GM18873 (cell line): ENCODE measurements around the gene NTRK2.

Experiments
- ATAC-seq: cut with Tn5 transposase; IDR thresholded peaks from one replicate; pipeline ENCODE4 v1.9.1; 2021; ENCODE audit warnings: mild to moderate bottlenecking, moderate library complexity, moderate number of reproducible peaks; ENCODE audit not compliant: unreplicated experiment, low FRiP score

Gene NTRK2

GRCh38 chr9:84924266-84924665 is 254.7 kb downstream of the NTRK2 start:
- ATAC-seq: no peak

DNA sequence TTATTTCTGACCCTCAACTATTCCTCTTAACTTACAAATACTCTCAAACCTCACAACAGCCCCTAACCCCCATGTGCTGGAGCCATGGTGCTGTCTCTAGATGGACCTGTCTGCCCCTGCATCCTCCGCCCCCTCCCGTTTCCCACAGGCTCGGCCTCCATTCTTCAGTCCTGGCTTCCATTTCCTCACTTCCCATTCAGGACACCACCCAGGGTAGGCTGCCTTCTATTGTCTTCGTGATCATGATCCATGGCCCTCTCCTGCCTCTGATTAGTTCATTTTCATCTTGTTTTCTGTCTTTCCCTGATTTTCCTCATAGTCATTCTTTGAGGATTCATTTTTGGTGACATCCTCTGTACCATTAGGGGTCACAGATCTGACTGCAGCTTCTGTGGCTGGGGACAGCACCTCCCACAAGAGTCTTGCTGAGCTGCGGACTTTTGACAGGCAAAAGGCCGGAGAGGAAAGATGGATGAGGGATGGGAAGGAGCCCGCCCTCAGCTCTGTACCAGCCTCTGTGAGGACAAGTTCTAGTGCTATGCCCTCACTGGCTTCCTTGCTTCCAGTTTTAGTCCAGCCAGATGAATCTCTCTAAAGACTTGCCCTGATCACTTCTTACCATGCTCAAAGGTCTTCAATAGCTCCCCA is 255.8 kb downstream of the NTRK2 start:
- ATAC-seq: no peak

GRCh38 chr9:84926793-84927192 is 257.3 kb downstream of the NTRK2 start:
- no peak for ATAC-seq

DNA sequence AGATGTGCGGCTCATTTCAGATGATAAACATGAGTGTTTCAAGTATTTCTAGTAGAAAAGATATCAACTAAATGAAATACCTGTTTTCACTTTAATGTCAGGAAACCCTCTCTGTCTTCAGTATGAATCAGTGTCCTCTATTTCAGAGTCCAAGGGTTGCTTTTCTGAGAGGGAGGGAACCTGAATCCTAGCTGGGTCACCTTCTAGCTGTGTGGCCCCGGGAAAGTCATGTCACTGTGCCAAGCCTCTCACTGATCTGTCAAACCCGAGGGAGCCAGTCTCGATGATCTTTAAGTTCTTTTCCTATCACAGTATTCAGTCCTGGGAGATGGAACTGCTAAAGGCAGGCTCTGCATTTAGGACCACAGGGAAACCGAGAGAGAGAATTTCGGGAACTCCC is 258.9 kb downstream of the NTRK2 start:
- no peak for ATAC-seq

DNA sequence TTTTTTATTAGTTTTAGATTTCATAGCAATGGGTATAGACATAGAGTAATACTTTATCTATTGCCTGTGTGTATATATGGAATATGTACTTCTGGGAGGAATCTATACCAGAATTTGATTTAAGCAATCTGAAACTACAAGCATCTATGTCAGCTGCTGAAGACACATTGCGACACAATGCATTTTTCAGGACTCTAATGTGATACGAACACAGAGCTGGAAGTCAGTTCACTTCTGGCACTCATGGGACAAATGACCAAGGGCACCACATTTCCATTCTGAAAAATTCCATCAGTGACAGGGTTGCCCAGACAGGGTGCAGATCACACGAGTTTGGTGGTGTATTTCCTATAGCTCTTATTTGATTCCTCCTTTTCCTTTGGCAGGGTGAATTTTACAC is 259.5 kb downstream of the NTRK2 start:
- no peak for ATAC-seq

DNA sequence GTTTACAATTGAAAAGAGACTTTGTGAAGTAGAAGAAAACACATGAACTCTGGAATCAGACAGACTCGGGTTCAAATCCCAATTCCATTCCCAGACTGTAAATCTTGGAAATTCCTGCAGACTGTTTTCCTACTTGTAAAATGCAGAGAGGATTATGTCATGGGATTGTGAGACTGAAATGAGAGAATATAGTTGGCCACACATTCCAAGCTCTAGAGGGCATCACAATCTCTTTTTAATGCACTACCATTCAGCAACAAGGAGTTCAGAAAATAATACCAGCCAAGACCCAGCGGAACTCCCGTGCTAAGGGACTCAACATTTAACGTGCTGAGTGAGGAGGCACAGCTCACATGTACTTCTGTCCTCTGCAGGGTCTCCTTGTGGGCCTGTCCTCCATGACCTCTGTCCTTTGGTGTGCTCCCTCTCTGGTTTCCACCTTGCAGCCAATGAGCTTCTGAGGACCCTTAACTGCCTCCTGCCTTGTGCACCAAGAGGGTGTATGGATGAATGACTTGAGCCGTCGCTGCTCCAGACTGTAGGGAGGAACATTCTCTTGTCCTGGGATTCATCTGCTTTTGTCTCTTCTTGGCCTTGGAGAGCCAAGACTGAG is 263.5 kb downstream of the NTRK2 start:
- no peak for ATAC-seq

GRCh38 chr9:84935528-84936117 is 266.1 kb downstream of the NTRK2 start:
- ATAC-seq: no peak

DNA sequence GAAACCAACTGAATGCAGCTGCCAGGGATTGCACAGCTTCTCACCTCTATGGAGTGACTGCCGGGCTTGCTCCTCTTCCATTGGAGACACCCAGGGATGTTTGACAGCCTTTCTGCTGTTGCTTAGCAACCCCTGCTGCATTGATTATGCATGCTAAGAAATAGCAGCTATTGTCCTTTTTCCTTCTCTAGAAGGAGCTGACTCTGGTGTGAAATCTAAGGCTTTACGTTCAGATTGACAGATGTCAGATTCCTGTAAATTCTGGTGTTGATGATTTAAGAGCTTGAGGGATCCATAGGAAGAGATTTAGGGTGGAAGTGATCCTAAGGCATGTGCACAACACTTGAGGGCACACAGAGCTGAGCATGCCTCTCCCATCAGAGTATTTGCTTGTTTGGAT is 267.7 kb downstream of the NTRK2 start:
- no peak for ATAC-seq

DNA sequence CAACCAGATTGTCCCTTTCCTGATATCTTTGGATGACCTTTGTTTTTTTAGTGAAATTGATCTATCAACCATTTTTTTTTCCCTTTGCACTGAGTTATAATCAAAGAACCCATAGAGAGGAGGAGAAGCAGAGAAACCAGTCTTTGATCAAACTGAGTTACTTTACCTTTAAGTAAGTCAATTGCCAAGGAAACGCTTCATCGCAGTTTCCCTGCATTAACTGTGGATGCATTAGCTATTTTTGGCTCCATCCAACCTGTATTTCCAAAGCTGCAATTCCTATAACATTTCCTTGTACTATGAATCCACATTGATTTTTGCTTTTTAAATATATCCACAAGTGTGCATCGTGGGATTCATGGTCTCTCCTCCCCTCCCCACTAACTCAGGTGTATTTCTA is 268.1 kb downstream of the NTRK2 start:
- ATAC-seq: no peak

GRCh38 chr9:84939774-84940173 is 270.2 kb downstream of the NTRK2 start:
- ATAC-seq: no peak

DNA sequence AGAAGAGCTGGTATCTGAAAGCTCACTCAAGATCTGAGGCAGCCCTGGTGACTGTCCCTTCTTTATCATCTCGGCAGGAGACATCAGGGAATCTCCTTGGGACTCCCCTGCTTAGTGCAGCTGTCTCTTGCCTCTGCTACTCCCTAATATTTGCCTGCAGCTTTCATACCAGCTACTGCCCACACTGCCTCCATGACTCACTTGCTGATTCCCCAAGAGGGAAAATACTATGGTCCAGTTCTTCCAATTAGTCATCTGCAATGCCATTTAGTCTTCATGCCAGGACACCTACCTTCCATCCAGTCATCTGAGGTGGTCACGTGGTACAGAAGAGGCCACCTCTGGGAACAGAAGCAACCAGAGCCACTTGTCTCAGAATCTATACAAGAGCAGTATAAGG is 270.8 kb downstream of the NTRK2 start:
- ATAC-seq: no peak

GRCh38 chr9:84941792-84942191 is 272.3 kb downstream of the NTRK2 start:
- no peak for ATAC-seq

DNA sequence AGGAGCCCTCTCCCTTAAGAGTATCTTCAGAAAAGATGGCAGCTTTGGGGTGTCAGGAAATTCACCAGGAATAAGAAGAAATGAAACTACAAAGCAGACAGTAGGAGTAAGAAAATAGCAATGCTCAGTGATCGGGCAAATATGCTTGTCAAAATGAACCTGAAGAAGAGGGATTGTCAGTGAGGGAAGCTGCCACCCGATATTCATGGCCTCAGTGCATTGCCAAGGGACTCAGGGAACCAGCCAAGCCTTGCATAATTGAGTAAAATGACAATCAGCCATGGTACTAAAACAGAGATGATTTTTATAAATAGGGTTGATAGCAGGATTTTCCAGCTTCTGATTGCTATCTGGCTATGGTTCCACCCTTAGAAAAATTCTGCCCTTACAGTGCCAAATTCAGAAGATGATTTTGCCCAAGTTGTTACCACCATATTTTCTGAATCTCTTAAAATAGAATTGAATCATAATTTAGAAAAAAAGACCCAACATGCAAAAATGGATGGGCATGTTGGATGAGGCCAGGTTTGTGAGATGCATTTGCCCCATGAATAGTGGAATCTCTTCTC is 274.0 kb downstream of the NTRK2 start:
- ATAC-seq: no peak

- ATAC-seq: no peak
Measured at GRCh38 chr9:84945878-84946538, 276.5 kb downstream of the NTRK2 start.

DNA sequence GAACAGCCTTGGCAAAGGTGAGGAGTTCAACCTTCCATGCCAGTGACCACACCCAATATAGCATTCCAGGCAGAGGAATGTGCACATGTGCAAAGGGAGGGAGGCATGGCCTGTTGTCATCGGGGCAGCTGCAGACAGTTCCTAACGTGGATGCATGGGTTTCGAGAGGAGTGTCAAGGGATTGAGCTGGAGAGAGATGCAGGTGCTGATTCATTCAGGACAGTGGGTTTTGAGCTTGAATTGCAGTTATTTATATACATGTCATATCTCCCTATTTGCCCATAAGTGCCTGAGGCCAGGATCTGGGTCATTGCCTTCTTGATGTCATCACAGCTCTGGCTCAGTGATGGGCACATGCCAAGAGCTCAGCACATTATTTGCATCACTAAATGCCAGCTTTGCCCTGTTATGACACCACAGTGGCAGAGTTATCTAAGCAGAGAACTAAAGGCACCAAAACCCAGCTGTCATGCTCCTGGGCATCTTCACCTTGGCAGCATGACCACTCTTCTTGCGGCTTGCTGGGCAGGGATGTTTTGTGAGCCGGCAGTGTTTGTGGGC is 278.0 kb downstream of the NTRK2 start:
- ATAC-seq: no peak

DNA sequence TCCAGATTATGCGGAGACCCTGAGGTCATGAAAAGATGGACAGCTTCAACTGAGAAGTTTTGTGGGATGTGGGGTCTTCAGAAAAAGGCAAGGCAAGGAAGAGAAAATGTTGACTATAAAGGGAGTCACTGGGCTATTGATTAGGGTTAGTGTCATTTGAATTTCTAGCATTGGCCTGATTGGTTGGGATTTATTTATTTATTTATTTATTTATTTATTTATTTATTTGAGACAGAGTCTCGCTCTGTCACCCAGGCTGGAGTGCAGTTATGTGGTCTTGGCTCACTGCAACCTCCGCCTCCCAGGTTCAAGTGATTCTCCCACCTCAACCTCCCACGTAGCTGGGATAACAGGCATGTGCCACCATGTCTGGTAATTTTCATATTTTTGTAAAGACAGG is 279.7 kb downstream of the NTRK2 start:
- ATAC-seq: no peak

- ATAC-seq: no peak
Measured at GRCh38 chr9:84949971-84950370, 280.4 kb downstream of the NTRK2 start.

- ATAC-seq: no peak
Measured at GRCh38 chr9:84950879-84951811, 281.6 kb downstream of the NTRK2 start.

DNA sequence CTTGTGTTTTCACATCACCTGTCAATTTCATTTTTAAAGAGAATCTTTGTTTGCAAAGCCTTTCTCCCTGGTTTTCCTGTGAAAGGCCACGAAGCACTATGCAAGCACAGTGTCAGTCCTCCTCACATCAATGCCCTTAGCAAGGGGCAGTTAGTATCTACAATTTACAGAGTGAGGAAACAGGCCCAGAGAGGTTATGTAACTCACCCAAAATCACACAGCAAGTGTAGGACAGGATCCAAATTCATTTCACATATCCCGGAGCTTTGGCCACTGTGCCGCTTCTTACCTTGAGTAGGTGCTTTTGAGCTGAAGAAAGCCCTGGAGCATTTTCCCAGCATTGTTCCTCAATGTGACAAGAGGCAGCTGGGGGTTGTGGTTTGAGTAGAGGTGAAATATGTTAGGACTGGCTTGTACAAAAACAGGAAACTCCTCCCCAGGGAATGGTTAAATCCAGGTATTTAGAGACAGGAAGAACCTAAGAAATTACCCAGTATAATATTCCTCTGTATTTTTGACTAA is 283.8 kb downstream of the NTRK2 start:
- ATAC-seq: no peak
